NCI-H2196 (cell line): ENCODE data around the gene AP1S2.

Experiments used
- DNase-seq: peaks from one replicate; lab custom pipeline; 2025; ENCODE audit not compliant: unreplicated experiment; lab: John Stamatoyannopoulos, UW

The AP1S2 gene

GRCh38 chrX:15812192-15812938 is 42.2 kb downstream of the AP1S2 start:
- DNase-seq, result no peak

- DNase-seq, result no peak
Observed at GRCh38 chrX:15808254-15808653, 46.4 kb downstream of the AP1S2 start.

DNA sequence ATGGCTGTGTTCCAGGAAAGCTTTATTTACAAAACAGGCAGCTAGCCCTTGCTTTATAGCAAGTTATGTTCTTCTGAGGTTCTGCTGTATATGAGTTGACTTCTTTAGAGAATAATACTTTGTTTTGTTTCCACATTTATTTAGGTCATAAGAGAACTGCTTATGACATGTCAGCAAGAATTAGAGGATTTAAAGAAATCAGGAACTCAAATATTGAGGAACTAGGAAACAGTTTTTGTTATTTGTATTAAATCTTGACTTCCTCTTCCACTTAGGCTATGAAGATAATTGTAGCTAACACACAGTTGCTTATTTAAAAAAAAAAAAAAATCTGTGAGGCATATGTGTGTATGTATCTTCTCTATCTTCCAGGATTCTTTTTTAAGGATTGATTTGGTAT is 50.0 kb downstream of the AP1S2 start:
- no peak for DNase-seq

- DNase-seq, result no peak
Observed at GRCh38 chrX:15797707-15798106, 56.9 kb downstream of the AP1S2 start.

DNA sequence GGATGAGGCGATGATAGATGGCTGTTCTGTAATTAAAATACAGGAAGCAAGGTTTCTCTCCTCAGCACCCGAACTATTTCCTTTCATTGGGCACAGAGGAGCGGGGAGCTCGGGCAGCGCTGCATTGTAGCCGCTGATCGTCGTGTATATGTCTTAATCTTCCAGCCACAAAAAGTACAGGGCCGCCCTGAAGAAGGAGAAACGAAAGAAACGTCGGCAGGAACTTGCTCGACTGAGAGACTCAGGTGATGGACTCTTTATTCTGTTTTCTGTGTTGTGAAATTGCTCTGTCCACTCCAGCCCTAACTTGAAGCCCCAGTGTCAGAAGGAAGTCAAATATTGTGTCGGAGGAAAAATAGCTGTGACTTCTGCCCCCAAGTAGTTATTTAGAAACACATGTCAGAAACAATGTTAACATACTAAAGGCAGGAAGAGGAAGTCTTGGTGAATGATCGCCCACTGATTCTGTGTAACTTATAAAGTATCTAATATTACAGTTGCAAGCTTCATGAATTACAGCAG is 63.8 kb downstream of the AP1S2 start:
- no peak for DNase-seq

DNA sequence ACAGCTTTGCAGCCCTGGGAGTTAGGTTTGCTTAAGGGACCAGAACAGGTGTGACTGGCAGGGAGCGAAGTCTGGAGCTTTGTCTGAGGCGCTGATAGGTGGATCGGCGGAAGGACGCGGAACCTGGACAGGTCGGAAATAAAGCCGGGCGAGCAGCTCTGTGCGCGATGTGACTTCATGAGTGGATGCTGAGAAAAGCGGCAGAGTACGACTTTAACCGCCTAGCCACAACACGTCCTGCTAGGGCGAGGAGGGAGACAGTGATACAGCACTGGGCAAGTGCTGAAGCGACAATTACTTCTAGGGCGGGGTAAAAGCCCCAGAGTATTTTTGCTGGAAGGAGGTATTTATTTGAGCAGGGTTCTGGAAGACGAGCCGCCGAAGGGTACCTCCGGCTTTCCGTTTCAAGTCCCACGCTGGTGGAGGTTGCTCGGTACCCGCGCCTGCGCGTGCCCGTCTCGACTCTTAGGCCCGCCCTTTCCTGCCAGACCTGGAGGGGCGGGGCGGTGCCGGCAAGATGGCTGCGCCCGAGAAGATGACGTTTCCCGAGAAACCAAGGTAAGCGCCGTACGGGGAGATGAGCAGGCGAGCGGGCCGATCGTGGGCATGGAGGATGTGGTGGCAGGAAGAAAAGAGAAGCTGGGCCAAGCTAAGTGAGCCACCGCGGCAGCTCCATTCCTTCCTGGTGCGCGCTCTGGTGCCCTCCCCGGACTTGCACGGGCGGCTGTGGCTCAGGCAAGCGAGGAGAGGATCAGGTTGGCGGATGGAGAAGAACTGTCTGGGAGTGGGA is 64.4 kb downstream of the AP1S2 start, which contains the start of gene ZRSR2:
ZRSR2 (plus strand) TSS at position 506 of the 790 bp plus-strand sequence; CDS start at position 518, 12 bp downstream.
- peak; percentile 67 for DNase-seq

GRCh38 chrX:15786915-15787314 is 67.7 kb downstream of the AP1S2 start:
- DNase-seq, result no peak

DNA sequence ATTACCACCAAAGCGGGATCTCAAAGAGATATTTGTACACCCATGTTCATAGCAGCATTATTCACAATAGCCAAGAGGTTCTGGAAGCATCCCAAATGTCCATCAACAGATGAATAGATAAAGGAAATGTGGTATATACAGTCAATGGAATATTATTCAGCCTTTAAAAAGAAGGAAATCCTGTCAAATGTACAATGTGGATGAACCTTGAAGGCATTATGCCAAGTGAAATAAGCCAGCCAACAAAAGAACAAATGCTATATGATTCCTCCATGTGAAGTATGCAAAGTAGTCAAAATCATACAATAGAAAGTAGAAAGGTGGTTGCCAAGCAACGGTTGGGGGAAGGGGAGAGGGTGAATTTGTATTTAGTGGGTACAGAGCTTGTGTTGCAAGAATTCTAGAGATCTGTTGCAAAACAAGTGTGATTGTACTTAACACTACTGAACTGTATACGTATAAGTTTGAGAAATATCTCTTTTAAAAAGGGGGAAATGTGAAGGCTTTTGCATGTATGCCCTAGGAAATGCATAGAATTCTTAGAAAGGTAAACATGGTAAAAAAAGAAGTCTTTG is 69.3 kb downstream of the AP1S2 start:
- DNase-seq, result no peak

DNA sequence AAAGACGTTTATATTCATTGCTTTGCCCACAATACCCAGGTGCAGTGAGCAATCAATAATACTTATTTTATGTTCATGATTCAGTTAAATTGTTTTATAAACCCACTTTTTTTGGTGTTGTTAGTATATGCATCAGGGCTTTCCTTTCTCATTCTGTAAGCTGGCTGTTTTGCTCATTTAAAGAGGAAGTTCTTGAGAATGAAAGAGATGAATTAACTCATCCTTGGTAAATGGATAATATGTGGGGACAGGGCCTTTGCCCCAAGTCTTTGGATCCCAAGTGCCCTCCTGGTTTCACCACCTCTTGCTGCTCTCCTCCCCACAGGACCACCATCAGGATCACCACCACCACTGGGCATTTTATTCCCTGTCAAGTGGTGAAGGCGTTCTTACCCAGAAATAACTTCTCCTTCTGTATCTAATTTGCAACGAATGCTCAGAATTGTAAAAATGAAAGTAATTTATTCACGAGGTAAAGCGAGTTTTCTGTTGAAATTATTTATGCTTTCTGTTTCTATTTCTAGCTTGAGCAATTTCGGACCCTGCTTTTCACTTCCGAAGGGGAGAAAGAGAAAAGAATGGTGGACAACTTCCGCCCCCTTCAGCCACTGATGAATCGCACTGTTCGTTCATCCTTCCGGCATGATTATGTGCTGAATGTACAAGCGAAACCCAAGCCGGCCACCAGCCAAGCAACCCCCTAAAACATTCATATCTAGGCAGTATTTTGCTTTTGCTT is 72.5 kb downstream of the AP1S2 start:
- DNase-seq, result no peak
